HL-60 (cell line): ENCODE results near the gene VDR.

Source experiments
- CTCF ChIP-seq: IDR thresholded peaks from one replicate; pipeline ENCODE4 v1.5.1; 2011; ENCODE audit warnings: low read length, control low read depth, inconsistent platforms; ENCODE audit not compliant: insufficient read depth
- GABPA ChIP-seq: IDR thresholded peaks from 2 replicates; pipeline ENCODE4 v1.6.1; 2012; ENCODE audit warnings: low read depth
- POLR2AphosphoS5 ChIP-seq: IDR thresholded peaks from 2 replicates; pipeline ENCODE4 v1.6.1; 2012; ENCODE audit warnings: low read depth
- REST ChIP-seq: IDR thresholded peaks from 2 replicates; pipeline ENCODE4 v1.6.1; 2012; ENCODE audit warnings: low read depth; ENCODE audit not compliant: insufficient replicate concordance
- SPI1 ChIP-seq: IDR thresholded peaks from 2 replicates; pipeline ENCODE4 v1.6.1; 2012; ENCODE audit warnings: low read depth, mild to moderate bottlenecking, borderline replicate concordance

- no peak for TF ChIP-seq CTCF
- no peak for TF ChIP-seq POLR2AphosphoS5
- TF ChIP-seq GABPA, result no peak
- no peak for TF ChIP-seq SPI1
- TF ChIP-seq REST, result no peak
Measured at GRCh38 chr12:47878918-47879481, 25.8 kb downstream of the VDR start.
